Measurements from ENCODE around the gene SLC35B2. TPM values are rescaled to one million over a fixed set of nuclear protein-coding genes. Genes with fewer than 3 reads are reported as not detected.

The SLC35B2 gene
- total RNA-seq, 3 donors from 2014 or later = 24.9 to 38.0 (median 31.6) TPM

- Histone ChIP-seq H3K36me3 (ENCODE audit: low read depth) (no peaks in the 10 kb centered on the region), H3K4me1 (ENCODE audit: low read depth) (no peaks in the 10 kb centered on the region), H3K9me3 (no peaks in the 10 kb centered on the region), H3K4me3 (no peak overlapping the region)
- DNase-seq (no peak), ATAC-seq (no peak)
- TF ChIP-seq CTCF (IDR thresholded peaks at IDR 0.05) = no peak
- intact Hi-C loops (cut with DNase I, micrococcal nuclease) = no loop called here
Observed at GRCh38 chr6:44272999-44273566, 15.8 kb upstream of the SLC35B2 start.

- no peak for TF ChIP-seq CTCF (IDR thresholded peaks at IDR 0.05)
- Histone ChIP-seq H3K4me3 (no peak overlapping the region), H3K4me1 (ENCODE audit: low read depth) (no peaks in the 10 kb centered on the region), H3K9me3 (no peaks in the 10 kb centered on the region), H3K36me3 (ENCODE audit: low read depth) (no peaks in the 10 kb centered on the region)
- DNase-seq = no peak
- ATAC-seq = no peak
- intact Hi-C loops (cut with DNase I, micrococcal nuclease) = no loop called here
Observed at GRCh38 chr6:44272529-44272928, 15.2 kb upstream of the SLC35B2 start.

GRCh38 chr6:44271914-44272313, 14.6 kb upstream of the SLC35B2 start:
- no peaks in the 10 kb centered on the region for H3K36me3 ChIP-seq (ENCODE audit: low read depth)
- intact Hi-C loops (cut with DNase I, micrococcal nuclease) = no loop called here

GRCh38 chr6:44271406-44271723, 14.0 kb upstream of the SLC35B2 start:
- ATAC-seq (no peak), DNase-seq (no peak)
- intact Hi-C loops (cut with DNase I, micrococcal nuclease) = no loop called here
- Histone ChIP-seq H3K4me3 (no peak overlapping the region), H3K4me1 (ENCODE audit: low read depth) (no peaks in the 10 kb centered on the region), H3K9me3 (no peaks in the 10 kb centered on the region), H3K36me3 (ENCODE audit: low read depth) (no peaks in the 10 kb centered on the region)
- TF ChIP-seq CTCF (IDR thresholded peaks at IDR 0.05) = no peak

More at GRCh38 chr6:44271914-44272313, 14.6 kb upstream of the SLC35B2 start:
- TF ChIP-seq CTCF (IDR thresholded peaks at IDR 0.05) = no peak
- no peak for DNase-seq
- Histone ChIP-seq H3K4me3 (no peak overlapping the region), H3K4me1 (ENCODE audit: low read depth) (no peaks in the 10 kb centered on the region), H3K9me3 (no peaks in the 10 kb centered on the region)
- ATAC-seq = no peak

- no peaks in the 10 kb centered on the region for H3K36me3 ChIP-seq (ENCODE audit: low read depth)
- ATAC-seq (no peak), DNase-seq (no peak)
- intact Hi-C loops (cut with DNase I, micrococcal nuclease) = no loop called here
- TF ChIP-seq CTCF (IDR thresholded peaks at IDR 0.05) = no peak
- no peaks in the 10 kb centered on the region for H3K4me1 ChIP-seq (ENCODE audit: low read depth)
- H3K9me3 ChIP-seq = no peaks in the 10 kb centered on the region
- no peak overlapping the region for H3K4me3 ChIP-seq
Observed at GRCh38 chr6:44270526-44271405, 13.4 kb upstream of the SLC35B2 start.

Measured in mucosa of descending colon (tissue), 3 donors.